Measurements from ENCODE around the gene TBC1D5. TPM values are rescaled to one million over a fixed set of nuclear protein-coding genes. Genes with fewer than 3 reads are reported as not detected.
A peak's percentile ranks its signal among the peaks of the same experiment; 100 is the strongest.

Gene TBC1D5
- total and polyA plus RNA-seq, 2 of the 4 experiments (the other 2 are of a cell fraction), result 16.4 to 57.0 TPM

DNA sequence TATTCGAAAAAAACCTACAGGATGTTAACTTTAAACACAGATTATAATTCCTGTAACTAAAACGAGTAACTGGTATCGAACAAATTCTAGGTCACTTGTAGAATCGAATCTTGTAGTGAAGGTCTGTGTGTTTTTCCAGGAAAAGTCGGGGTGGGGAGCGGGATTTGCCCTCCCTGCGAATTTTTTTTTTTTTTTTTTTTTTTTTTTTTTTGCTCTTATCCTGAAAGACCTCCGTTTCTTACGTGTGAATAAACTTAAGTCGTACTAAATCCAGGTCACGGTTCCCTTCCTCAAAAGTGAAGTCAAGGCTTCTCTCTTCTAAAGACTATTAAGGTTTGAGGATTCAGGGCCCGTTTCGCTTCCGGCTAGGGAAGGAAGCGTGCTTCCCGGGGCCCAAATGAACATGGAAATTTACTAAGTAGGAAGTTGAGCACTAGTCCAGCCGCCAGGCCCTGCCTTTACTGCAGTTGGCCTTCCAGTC, 770 bp downstream of the TBC1D5 start:
- Histone ChIP-seq H2BK20ac (ENCODE audit: low read depth, low read length) (no peak overlapping the region), H3K4me3 (ENCODE audit: insufficient read depth, low read depth, low read length) (peak overlapping the region; percentile 72), H3K23ac (ENCODE audit: low read depth, low read length) (peak overlapping the region; percentile 39; the same call in 1 of the 2 replicates), H3K18ac (ENCODE audit: low read depth, low read length) (peak overlapping the region; percentile 55), H2AK9ac (replicated peaks; ENCODE audit: low read depth, low read length, poor library complexity) (peak overlapping the region; percentile 83), H2BK120ac (ENCODE audit: low read depth, low read length) (peak overlapping the region; percentile 35; the same call in 1 of the 2 replicates), H4K91ac (ENCODE audit: insufficient read depth, low read depth, low read length) (peak overlapping the region; percentile 74), H2BK15ac (ENCODE audit: low read depth, low read length) (0 out of 3 replicates have a peak overlapping the region, but pooled peaks have one; percentile 23), H3K4me2 (ENCODE audit: low read depth, low read length) (peak overlapping the region; percentile 66), H2AFZ (replicated peaks; ENCODE audit: low read length, poor library complexity) (peak overlapping the region; percentile 98), H3K79me1 (ENCODE audit: low read depth in 1 of 2, low read length in 2 of 2) (peaks cover 10 to 15% of the 10 kb centered on the region in 2 experiments), H3K14ac (replicated peaks; ENCODE audit: low read depth, low read length) (peak overlapping the region; percentile 88), H3K27ac (ENCODE audit: insufficient read depth, low read length) (peak overlapping the region; percentile 76), H2BK5ac (ENCODE audit: low read depth, low read length, poor library complexity, severe bottlenecking) (peak overlapping the region; percentile 73), H3K56ac (ENCODE audit: extremely low read depth, insufficient read depth, low read length) (peak overlapping the region; percentile 31; the same call in 1 of the 2 replicates), H4K20me1 (ENCODE audit: insufficient read depth, low read length) (no peaks in the 10 kb centered on the region), H3K4ac (ENCODE audit: low read depth, low read length) (peak overlapping the region; percentile 59), H2AK5ac (ENCODE audit: low read depth, low read length) (peak overlapping the region; percentile 2), H3K9me1 (ENCODE audit: insufficient read depth, low read length) (no peaks in the 10 kb centered on the region), H3K36me3 (ENCODE audit: control insufficient read depth, insufficient read depth, low read length) (no peaks in the 10 kb centered on the region), H4K8ac (ENCODE audit: low read depth in 2 of 2, low read length in 2 of 2) (peak overlapping the region; percentile 94 to 95), H4K5ac (ENCODE audit: low read depth, low read length) (peak overlapping the region; percentile 46), H3K9ac (ENCODE audit: low read depth, low read length) (peak overlapping the region; percentile 77), H3K9me3 (ENCODE audit: control insufficient read depth, insufficient read depth, low read length) (no peaks in the 10 kb centered on the region), H3K4me1 (ENCODE audit: control insufficient read depth, insufficient read depth, low read length) (peaks cover 4% of the 10 kb centered on the region), H3K27me3 (ENCODE audit: control insufficient read depth, insufficient read depth, low read length) (no peaks in the 10 kb centered on the region)
- POLR2A ChIA-PET (ENCODE audit: unreplicated experiment), result no interaction called here
- intact Hi-C loops (cut with micrococcal nuclease) (loop anchor here (2.0 to 10.0 kb wide), 4 partner anchors 97 to 487 kb away; no protein-coding TSS in a partner anchor), in situ Hi-C loops (cut with MboI; ENCODE audit: low sequenced_read_pairs) (no loop called here), dilution Hi-C loops (cut with HindIII; ENCODE audit: low sequenced_read_pairs, unreplicated experiment) (no loop called here)
- no CpG with 5 or more reads among the region's 17 CpGs for WGBS, 2 experiments (ENCODE audit: extremely low coverage in 2 of 2, insufficient read length in 1 of 2)
- no peak for TF ChIP-seq MXI1 (IDR thresholded peaks at IDR 0.05; ENCODE audit: borderline replicate concordance, low read depth, low read length)
- TF ChIP-seq, protein P1, sequence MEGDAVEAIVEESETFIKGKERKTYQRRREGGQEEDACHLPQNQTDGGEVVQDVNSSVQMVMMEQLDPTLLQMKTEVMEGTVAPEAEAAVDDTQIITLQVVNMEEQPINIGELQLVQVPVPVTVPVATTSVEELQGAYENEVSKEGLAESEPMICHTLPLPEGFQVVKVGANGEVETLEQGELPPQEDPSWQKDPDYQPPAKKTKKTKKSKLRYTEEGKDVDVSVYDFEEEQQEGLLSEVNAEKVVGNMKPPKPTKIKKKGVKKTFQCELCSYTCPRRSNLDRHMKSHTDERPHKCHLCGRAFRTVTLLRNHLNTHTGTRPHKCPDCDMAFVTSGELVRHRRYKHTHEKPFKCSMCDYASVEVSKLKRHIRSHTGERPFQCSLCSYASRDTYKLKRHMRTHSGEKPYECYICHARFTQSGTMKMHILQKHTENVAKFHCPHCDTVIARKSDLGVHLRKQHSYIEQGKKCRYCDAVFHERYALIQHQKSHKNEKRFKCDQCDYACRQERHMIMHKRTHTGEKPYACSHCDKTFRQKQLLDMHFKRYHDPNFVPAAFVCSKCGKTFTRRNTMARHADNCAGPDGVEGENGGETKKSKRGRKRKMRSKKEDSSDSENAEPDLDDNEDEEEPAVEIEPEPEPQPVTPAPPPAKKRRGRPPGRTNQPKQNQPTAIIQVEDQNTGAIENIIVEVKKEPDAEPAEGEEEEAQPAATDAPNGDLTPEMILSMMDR (conservative IDR thresholded peaks at IDR 0.05; ENCODE audit: low read depth, low read length), result no peak
- no peak for TF ChIP-seq CHD1 (IDR thresholded peaks at IDR 0.05; ENCODE audit: low read depth, low read length)
- TF ChIP-seq FOS (IDR thresholded peaks at IDR 0.05; ENCODE audit: low read depth, low read length), result no peak
- TF ChIP-seq, protein P2, sequence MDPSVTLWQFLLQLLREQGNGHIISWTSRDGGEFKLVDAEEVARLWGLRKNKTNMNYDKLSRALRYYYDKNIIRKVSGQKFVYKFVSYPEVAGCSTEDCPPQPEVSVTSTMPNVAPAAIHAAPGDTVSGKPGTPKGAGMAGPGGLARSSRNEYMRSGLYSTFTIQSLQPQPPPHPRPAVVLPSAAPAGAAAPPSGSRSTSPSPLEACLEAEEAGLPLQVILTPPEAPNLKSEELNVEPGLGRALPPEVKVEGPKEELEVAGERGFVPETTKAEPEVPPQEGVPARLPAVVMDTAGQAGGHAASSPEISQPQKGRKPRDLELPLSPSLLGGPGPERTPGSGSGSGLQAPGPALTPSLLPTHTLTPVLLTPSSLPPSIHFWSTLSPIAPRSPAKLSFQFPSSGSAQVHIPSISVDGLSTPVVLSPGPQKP (IDR thresholded peaks at IDR 0.05; ENCODE audit: borderline replicate concordance, low read depth, low read length), result no peak
- no peak for TF ChIP-seq SMC3 (IDR thresholded peaks at IDR 0.05; ENCODE audit: low read depth, low read length)
- no peak for TF ChIP-seq MAFK (IDR thresholded peaks at IDR 0.05; ENCODE audit: low read depth, low read length)
- no peak for TF ChIP-seq RCOR1 (IDR thresholded peaks at IDR 0.05; ENCODE audit: insufficient replicate concordance, low read length)
- TF ChIP-seq NFE2L2 (IDR thresholded peaks at IDR 0.05; ENCODE audit: low read depth, low read length), result no peak
- TF ChIP-seq, protein P3, sequence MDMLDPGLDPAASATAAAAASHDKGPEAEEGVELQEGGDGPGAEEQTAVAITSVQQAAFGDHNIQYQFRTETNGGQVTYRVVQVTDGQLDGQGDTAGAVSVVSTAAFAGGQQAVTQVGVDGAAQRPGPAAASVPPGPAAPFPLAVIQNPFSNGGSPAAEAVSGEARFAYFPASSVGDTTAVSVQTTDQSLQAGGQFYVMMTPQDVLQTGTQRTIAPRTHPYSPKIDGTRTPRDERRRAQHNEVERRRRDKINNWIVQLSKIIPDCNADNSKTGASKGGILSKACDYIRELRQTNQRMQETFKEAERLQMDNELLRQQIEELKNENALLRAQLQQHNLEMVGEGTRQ (IDR thresholded peaks at IDR 0.05; ENCODE audit: low read depth, low read length), result no peak
- no peak for TF ChIP-seq BHLHE40 (IDR thresholded peaks at IDR 0.05; ENCODE audit: low read depth, low read length)
- no peak for TF ChIP-seq MAZ (IDR thresholded peaks at IDR 0.05; ENCODE audit: borderline replicate concordance, low read depth, low read length)
- TF ChIP-seq RAD21 (IDR thresholded peaks at IDR 0.05; ENCODE audit: low read length), result no peak
- TF ChIP-seq POLR2A (IDR thresholded peaks at IDR 0.05; ENCODE audit: low read depth, low read length), result no peak
- CTCF ChIA-PET, result no interaction called here
- BruUV-seq (replicated peaks), result no TSS peak
- no peak for DNase-seq
- no peak for ATAC-seq (ENCODE audit: low read depth)

Data from IMR-90 (cell line).